Panc1 (cell line): ENCODE data around the gene GLTP. TPM values are rescaled to one million over a fixed set of nuclear protein-coding genes. Genes with fewer than 3 reads are reported as not detected.
"Not testable (repeated sequence)": the region's sequence is repeated elsewhere in the genome, so short reads cannot be mapped to it uniquely, and the experiment has no call there.

ENCODE experiments used
- ATAC-seq: fragments of 200-7000 bp; cut with Tn5 transposase; 2 replicates; pipeline ENCODE4 v1.9.1; 2020; ENCODE audit warnings: mild to moderate bottlenecking, moderate library complexity
- BruUV-seq: library from RNA; stranded (reverse); fragments of 400-500 nt; replicated peaks from 2 replicates; lab custom pipeline; 2021; lab: Mats Ljungman, UMichigan
- CTCF ChIA-PET: fragments of 300-600 bp; sonication (Branson Sonifier 250); formaldehyde crosslinking; loops from one replicate; lab custom pipeline; 2022; ENCODE audit warnings: antibody characterized with exemption; lab: Charles Lee
- POLR2A ChIA-PET: fragments of 300-600 bp; sonication (Branson Sonifier 250); formaldehyde crosslinking; loops from one replicate; lab custom pipeline; 2022; ENCODE audit warnings: antibody characterized with exemption; lab: Charles Lee
- DNase-seq: peaks from one replicate; pipeline ENCODE4 v3.0.0-alpha.2; 2010; ENCODE audit warnings: low read depth, low spot score
- H3K27ac ChIP-seq: 2 replicates; pipeline ENCODE4 v1.5.1; 2011; ENCODE audit warnings: mild to moderate bottlenecking, low read length, inconsistent platforms
- H3K27me3 ChIP-seq: fragments of 200-500 bp; sonication (Bioruptor generic); 2 replicates; pipeline ENCODE4 v1.6.0; 2014; ENCODE audit warnings: low read length, inconsistent platforms; ENCODE audit not compliant: control insufficient read depth, insufficient read depth
- H3K36me3 ChIP-seq: fragments of 200-500 bp; sonication (Bioruptor generic); 2 replicates; pipeline ENCODE4 v1.5.1; 2014; ENCODE audit warnings: inconsistent platforms, mild to moderate bottlenecking, low read length, moderate library complexity; ENCODE audit not compliant: control insufficient read depth, insufficient read depth
- H3K4me1 ChIP-seq: 2 replicates; pipeline ENCODE4 v1.5.1; 2011; ENCODE audit warnings: inconsistent platforms, mild to moderate bottlenecking, low read length, moderate library complexity; ENCODE audit not compliant: control insufficient read depth, insufficient read depth
- H3K4me3 ChIP-seq, 2 experiments: 2 replicates each; pipeline ENCODE4 v1.5.1; 2011 to 2012; ENCODE audit warnings: low read depth in 2 of 2, low read length in 2 of 2, mild to moderate bottlenecking in 2 of 2, inconsistent platforms in 1 of 2, moderate library complexity in 1 of 2
- H3K9me3 ChIP-seq: fragments of 200-500 bp; sonication (Bioruptor generic); 2 replicates; pipeline ENCODE4 v1.5.1; 2014; ENCODE audit warnings: low read depth, mild to moderate bottlenecking, inconsistent platforms, low read length, moderate library complexity; ENCODE audit not compliant: control insufficient read depth, insufficient read depth
- POLR2AphosphoS5 ChIP-seq: IDR thresholded peaks from 2 replicates; pipeline ENCODE4 v1.6.1; 2012; ENCODE audit warnings: mild to moderate bottlenecking, low read depth, low read length, moderate library complexity
- SIN3A ChIP-seq: IDR thresholded peaks from 2 replicates; pipeline ENCODE4 v1.6.1; 2012; ENCODE audit warnings: low read depth, mild to moderate bottlenecking, low read length, moderate library complexity, borderline replicate concordance; ENCODE audit not compliant: insufficient read depth
- TCF7L2 ChIP-seq: IDR thresholded peaks from 2 replicates; pipeline ENCODE4 v1.6.1; 2011; ENCODE audit warnings: mild to moderate bottlenecking, low read depth, low read length, inconsistent platforms
- in situ Hi-C: cut with HindIII; loops from 2 replicates; pipeline ENCODE4 v1.10.0; 2016; ENCODE audit warnings: low sequenced_read_pairs, low pct_unique_long_range_greater_than_20kb
- intact Hi-C: fragments of 100-400 bp; cut with micrococcal nuclease; formaldehyde crosslinking; loops from one replicate; pipeline ENCODE4 v1.10.0; 2022; ENCODE audit not compliant: unreplicated experiment
- total RNA-seq: library from RNA; stranded (reverse); gene quantifications from one replicate; pipeline ENCODE4 v1.2.1, GENCODE V29; 2021; ENCODE audit not compliant: unreplicated experiment
- TF ChIP-seq, protein P1 (sequence below), 2 experiments: IDR thresholded peaks; 2 replicates each; pipeline ENCODE4 v1.6.1; 2011 to 2012; ENCODE audit warnings: low read depth in 2 of 2, control low read depth in 1 of 2, low read length in 1 of 2, mild to moderate bottlenecking in 1 of 2, moderate library complexity in 1 of 2; ENCODE audit not compliant: insufficient read depth in 1 of 2
- TF ChIP-seq, protein P2 (sequence below): fragments of 450-650 bp; IDR thresholded peaks from 2 replicates; pipeline ENCODE4 v1.5.1; 2017; ENCODE audit warnings: mild to moderate bottlenecking

The GLTP gene
- total RNA-seq, 1 experiment from 2014 or later, result 24.8 TPM

DNA sequence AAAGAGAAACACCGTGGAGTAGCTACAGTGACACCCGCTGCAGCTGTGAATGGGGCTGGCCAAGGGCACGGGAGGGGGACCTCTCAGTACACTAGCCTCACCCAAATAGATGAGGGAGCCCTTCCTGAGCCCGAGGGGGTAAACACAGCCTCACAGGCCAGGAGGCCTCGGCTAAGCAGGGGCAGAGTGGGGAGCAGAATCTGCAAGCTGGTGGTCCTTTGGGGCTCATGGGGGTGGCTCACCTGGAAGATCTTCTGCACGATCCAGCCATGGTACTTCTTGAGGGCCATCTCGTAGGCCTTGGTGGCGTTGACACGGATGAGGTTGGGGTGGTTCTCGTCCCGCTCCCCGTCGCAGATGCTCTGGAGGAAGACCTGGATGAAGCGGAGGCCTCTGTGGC is 25.0 kb downstream of the GLTP start:
- Histone ChIP-seq H3K4me3 (no peak overlapping the region), H3K4me1 (no peaks in the 10 kb centered on the region), H3K27me3 (no peaks in the 10 kb centered on the region), H3K36me3 (no peaks in the 10 kb centered on the region), H3K9me3 (no peaks in the 10 kb centered on the region), H3K27ac (no peak overlapping the region)
- ChIA-PET POLR2A (no interaction called here), CTCF (no interaction called here)
- ATAC-seq (no peak), DNase-seq (no peak)
- no peak for TF ChIP-seq SIN3A
- TF ChIP-seq, protein P1, sequence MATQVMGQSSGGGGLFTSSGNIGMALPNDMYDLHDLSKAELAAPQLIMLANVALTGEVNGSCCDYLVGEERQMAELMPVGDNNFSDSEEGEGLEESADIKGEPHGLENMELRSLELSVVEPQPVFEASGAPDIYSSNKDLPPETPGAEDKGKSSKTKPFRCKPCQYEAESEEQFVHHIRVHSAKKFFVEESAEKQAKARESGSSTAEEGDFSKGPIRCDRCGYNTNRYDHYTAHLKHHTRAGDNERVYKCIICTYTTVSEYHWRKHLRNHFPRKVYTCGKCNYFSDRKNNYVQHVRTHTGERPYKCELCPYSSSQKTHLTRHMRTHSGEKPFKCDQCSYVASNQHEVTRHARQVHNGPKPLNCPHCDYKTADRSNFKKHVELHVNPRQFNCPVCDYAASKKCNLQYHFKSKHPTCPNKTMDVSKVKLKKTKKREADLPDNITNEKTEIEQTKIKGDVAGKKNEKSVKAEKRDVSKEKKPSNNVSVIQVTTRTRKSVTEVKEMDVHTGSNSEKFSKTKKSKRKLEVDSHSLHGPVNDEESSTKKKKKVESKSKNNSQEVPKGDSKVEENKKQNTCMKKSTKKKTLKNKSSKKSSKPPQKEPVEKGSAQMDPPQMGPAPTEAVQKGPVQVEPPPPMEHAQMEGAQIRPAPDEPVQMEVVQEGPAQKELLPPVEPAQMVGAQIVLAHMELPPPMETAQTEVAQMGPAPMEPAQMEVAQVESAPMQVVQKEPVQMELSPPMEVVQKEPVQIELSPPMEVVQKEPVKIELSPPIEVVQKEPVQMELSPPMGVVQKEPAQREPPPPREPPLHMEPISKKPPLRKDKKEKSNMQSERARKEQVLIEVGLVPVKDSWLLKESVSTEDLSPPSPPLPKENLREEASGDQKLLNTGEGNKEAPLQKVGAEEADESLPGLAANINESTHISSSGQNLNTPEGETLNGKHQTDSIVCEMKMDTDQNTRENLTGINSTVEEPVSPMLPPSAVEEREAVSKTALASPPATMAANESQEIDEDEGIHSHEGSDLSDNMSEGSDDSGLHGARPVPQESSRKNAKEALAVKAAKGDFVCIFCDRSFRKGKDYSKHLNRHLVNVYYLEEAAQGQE (IDR thresholded peaks at IDR 0.05; ENCODE audit: insufficient read depth in 1 of 2, low read depth in 2 of 2, low read length in 1 of 2), result no peak
- in situ Hi-C loops (no loop called here), intact Hi-C loops (loop anchor here (10.0 kb wide), 1 partner anchor 69 kb away; no protein-coding TSS in a partner anchor)
- BruUV-seq, result no TSS peak

DNA sequence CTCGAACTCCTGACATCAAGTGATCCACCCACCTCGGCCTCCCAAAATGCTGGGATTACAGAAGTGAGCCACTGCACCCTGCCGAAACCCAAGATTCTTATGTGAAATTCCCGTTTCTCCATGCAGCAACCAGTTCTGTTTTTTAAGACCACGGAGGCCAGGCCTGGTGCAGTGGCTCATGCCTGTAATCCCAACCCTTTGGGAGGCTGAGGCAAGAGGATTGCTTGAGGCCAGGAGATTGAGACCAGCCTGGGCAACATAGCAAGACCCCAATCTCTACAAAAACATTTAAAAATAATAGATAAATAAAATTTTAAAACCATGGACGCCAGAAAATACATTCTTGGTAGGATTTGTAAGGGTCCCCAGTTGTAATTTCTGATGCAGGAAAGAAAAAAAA is 29.8 kb downstream of the GLTP start:
- POLR2A ChIA-PET, ATAC-seq, H3K27me3 ChIP-seq, BruUV-seq, H3K4me1 ChIP-seq, in situ Hi-C loops, H3K27ac ChIP-seq, H3K36me3 ChIP-seq, H3K4me3 ChIP-seq, H3K9me3 ChIP-seq, DNase-seq: not testable (repeated sequence)
- CTCF ChIA-PET, result interaction anchor here (0.6 to 0.7 kb wide), 2 partner anchors 21 to 581 kb away, joined by 3 read pairs; no protein-coding TSS in a partner anchor
- intact Hi-C loops, result loop anchor here (10.0 kb wide), 1 partner anchor 74 kb away; no protein-coding TSS in a partner anchor

DNA sequence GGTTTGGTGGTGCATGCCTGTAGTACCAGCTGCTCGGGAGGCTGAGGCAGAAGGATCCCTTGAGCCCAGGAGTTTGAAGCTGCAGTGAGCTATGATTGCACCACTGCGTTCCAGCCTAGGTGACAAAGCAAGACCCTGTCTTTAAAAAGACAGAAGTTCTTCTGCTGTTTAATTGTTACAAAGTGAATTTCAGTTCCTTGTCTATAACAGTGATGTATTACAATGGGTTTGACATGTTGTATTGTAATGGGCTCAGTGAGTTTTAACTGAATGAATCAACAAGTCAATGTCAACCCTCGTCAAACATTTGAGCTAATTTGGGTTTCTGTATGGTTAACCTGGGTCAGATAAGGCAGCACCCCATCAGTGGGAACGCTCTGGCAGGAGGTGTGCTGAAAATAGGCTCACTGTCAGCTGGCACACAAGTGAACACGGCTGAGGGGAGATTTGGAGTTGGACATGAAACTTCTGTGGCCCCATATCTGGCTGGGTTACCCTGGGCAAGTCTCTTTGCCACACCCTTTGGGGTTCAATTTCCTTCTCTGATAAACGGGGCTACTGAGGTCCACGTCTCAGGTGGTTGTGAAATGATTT is 33.1 kb downstream of the GLTP start:
- ChIA-PET POLR2A (no interaction called here), CTCF (no interaction called here)
- intact Hi-C loops (no loop called here), in situ Hi-C loops (no loop called here)
- H3K9me3 ChIP-seq, result no peaks in the 10 kb centered on the region
- H3K27me3 ChIP-seq, result no peaks in the 10 kb centered on the region
- H3K4me1 ChIP-seq, result no peaks in the 10 kb centered on the region
- DNase-seq (no peak), ATAC-seq (no peak)
- no peak overlapping the region for H3K4me3 ChIP-seq
- BruUV-seq, result no TSS peak
- H3K27ac ChIP-seq, result no peak overlapping the region
- no peak for TF ChIP-seq TCF7L2
- no peak for TF ChIP-seq SIN3A
- TF ChIP-seq, protein P1 (IDR thresholded peaks at IDR 0.05; ENCODE audit: insufficient read depth in 1 of 2, low read depth in 2 of 2, low read length in 1 of 2), result no peak
- TF ChIP-seq, protein P2, sequence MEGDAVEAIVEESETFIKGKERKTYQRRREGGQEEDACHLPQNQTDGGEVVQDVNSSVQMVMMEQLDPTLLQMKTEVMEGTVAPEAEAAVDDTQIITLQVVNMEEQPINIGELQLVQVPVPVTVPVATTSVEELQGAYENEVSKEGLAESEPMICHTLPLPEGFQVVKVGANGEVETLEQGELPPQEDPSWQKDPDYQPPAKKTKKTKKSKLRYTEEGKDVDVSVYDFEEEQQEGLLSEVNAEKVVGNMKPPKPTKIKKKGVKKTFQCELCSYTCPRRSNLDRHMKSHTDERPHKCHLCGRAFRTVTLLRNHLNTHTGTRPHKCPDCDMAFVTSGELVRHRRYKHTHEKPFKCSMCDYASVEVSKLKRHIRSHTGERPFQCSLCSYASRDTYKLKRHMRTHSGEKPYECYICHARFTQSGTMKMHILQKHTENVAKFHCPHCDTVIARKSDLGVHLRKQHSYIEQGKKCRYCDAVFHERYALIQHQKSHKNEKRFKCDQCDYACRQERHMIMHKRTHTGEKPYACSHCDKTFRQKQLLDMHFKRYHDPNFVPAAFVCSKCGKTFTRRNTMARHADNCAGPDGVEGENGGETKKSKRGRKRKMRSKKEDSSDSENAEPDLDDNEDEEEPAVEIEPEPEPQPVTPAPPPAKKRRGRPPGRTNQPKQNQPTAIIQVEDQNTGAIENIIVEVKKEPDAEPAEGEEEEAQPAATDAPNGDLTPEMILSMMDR, result no peak
- no peak for TF ChIP-seq POLR2AphosphoS5
- no peaks in the 10 kb centered on the region for H3K36me3 ChIP-seq
